DOHH2 (cell line): Measurements from ENCODE around the gene TBX4.

Experiments used
- H3F3A ChIP-seq: fragments of 200-600 bp; sonication (generic), shearing (Covaris generic); 2 replicates; pipeline ENCODE4 v1.6.0; 2016; ENCODE audit warnings: antibody characterized with exemption, mild to moderate bottlenecking; ENCODE audit not compliant: control insufficient read depth, insufficient read depth
- H3K27ac ChIP-seq: fragments of 200-600 bp; sonication (generic); 2 replicates; pipeline ENCODE4 v1.5.1; 2014; ENCODE audit warnings: low read depth, mild to moderate bottlenecking, low read length, moderate library complexity
- H3K27me3 ChIP-seq: fragments of 200-600 bp; sonication (generic); 2 replicates; pipeline ENCODE4 v1.6.1; 2014; ENCODE audit warnings: mild to moderate bottlenecking, low read length, mixed read lengths; ENCODE audit not compliant: control insufficient read depth
- H3K36me3 ChIP-seq: fragments of 200-600 bp; sonication (generic); 2 replicates; pipeline ENCODE4 v1.6.1; 2014; ENCODE audit warnings: mild to moderate bottlenecking, low read length, moderate library complexity, mixed read lengths; ENCODE audit not compliant: control insufficient read depth
- H3K4me1 ChIP-seq: fragments of 200-600 bp; sonication (generic); 2 replicates; pipeline ENCODE4 v1.6.1; 2014; ENCODE audit warnings: mild to moderate bottlenecking, low read length, mixed read lengths; ENCODE audit not compliant: control insufficient read depth
- H3K4me2 ChIP-seq: fragments of 200-600 bp; sonication (generic); 2 replicates; pipeline ENCODE4 v1.6.0; 2014; ENCODE audit warnings: mild to moderate bottlenecking, low read length, moderate library complexity
- H3K4me3 ChIP-seq: fragments of 200-600 bp; sonication (generic); 2 replicates; pipeline ENCODE4 v1.5.1; 2014; ENCODE audit warnings: mild to moderate bottlenecking, low read length, mixed read lengths
- H3K79me2 ChIP-seq: fragments of 200-600 bp; sonication (generic); 2 replicates; pipeline ENCODE4 v1.6.1; 2014; ENCODE audit warnings: mild to moderate bottlenecking, low read length, mixed read lengths; ENCODE audit not compliant: control insufficient read depth
- H3K9me2 ChIP-seq: fragments of 200-600 bp; sonication (generic); replicated peaks from 2 replicates; pipeline ENCODE4 v1.6.1; 2014; ENCODE audit warnings: mild to moderate bottlenecking, low read length, mixed read lengths; ENCODE audit not compliant: control insufficient read depth
- H3K9me3 ChIP-seq: fragments of 200-600 bp; sonication (generic); 2 replicates; pipeline ENCODE4 v1.6.1; 2014; ENCODE audit warnings: antibody characterized with exemption, low read length, mixed read lengths; ENCODE audit not compliant: control insufficient read depth, insufficient read depth
- H4K20me1 ChIP-seq: fragments of 200-600 bp; sonication (generic); 2 replicates; pipeline ENCODE4 v1.6.0; 2014; ENCODE audit warnings: low read depth, mild to moderate bottlenecking, antibody characterized with exemption, low read length, moderate library complexity; ENCODE audit not compliant: control insufficient read depth, insufficient read depth
- EZH2phosphoT487 ChIP-seq: fragments of 200-600 bp; sonication (generic); IDR thresholded peaks from 2 replicates; pipeline ENCODE4 v1.6.1; 2017; ENCODE audit warnings: borderline replicate concordance, mild to moderate bottlenecking, antibody characterized with exemption, low read length, moderate library complexity, mixed read lengths
- TF ChIP-seq, protein P1 (sequence below): fragments of 200-600 bp; sonication (generic); IDR thresholded peaks from one replicate; pipeline ENCODE4 v1.5.1; 2014; ENCODE audit warnings: antibody characterized with exemption, mild to moderate bottlenecking, low read depth, low read length; ENCODE audit not compliant: poor library complexity, severe bottlenecking

Gene TBX4

DNA sequence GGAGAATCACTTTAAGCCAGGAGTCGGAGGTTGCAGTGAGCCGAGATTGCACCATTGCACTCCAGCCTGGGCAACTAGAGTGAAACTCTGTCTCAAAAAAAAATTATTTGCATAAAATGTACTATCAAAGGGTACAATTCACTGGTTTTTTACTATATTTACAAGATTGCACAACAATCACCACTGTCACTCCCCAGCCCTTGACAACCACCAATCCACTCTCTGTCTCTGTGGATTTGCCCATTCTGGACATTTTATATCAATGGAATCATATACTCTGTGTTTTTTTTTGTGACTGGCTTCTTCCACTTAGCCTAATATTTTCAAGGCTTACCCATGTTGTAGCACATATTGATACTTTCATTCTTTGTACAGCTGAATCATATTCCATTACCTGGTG, 33.8 kb upstream of the TBX4 start:
- no peak for TF ChIP-seq EZH2phosphoT487
- TF ChIP-seq, protein P1, sequence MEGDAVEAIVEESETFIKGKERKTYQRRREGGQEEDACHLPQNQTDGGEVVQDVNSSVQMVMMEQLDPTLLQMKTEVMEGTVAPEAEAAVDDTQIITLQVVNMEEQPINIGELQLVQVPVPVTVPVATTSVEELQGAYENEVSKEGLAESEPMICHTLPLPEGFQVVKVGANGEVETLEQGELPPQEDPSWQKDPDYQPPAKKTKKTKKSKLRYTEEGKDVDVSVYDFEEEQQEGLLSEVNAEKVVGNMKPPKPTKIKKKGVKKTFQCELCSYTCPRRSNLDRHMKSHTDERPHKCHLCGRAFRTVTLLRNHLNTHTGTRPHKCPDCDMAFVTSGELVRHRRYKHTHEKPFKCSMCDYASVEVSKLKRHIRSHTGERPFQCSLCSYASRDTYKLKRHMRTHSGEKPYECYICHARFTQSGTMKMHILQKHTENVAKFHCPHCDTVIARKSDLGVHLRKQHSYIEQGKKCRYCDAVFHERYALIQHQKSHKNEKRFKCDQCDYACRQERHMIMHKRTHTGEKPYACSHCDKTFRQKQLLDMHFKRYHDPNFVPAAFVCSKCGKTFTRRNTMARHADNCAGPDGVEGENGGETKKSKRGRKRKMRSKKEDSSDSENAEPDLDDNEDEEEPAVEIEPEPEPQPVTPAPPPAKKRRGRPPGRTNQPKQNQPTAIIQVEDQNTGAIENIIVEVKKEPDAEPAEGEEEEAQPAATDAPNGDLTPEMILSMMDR, result no peak
- Histone ChIP-seq H3K9me2 (no peaks in the 10 kb centered on the region), H3K79me2 (no peaks in the 10 kb centered on the region), H4K20me1 (no peaks in the 10 kb centered on the region), H3K27me3 (peaks cover 9% of the 10 kb centered on the region), H3K4me1 (no peaks in the 10 kb centered on the region), H3K4me3 (no peak overlapping the region), H3K36me3 (no peaks in the 10 kb centered on the region), H3K4me2 (no peak overlapping the region), H3K27ac (no peak overlapping the region), H3F3A (no peaks in the 10 kb centered on the region), H3K9me3 (no peaks in the 10 kb centered on the region)

DNA sequence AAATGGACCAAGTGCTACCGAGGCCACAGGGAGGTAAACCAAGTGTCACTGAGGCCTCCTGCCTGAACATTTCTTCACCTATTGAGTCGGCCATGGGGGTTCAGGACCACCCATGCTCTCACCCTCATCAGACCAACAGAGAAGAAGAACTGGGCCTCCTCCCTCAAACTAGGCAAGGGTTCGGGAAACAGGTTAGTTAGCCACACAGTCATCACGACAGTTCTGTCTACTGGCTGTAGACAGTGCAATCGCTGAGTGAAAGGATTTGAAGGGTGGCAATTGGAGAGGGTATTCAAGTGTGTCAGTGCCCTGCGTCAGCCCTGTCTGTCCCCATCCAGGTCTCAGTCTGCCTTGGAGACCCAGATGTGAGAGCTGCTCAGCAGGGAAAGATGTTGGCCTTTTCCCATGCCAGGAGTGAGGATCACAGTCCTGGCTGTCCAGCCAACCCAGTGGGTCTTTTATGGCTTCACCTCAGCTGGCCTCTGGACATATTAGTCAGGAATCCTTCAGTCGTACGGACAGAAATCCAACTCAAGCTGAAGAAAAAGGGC, 32.7 kb upstream of the TBX4 start:
- no peak overlapping the region for H3K27ac ChIP-seq
- TF ChIP-seq, protein P1, result no peak
- no peak for TF ChIP-seq EZH2phosphoT487
- H3K4me3 ChIP-seq, result no peak overlapping the region
- H3K9me2 ChIP-seq, result no peaks in the 10 kb centered on the region
- no peaks in the 10 kb centered on the region for H3K79me2 ChIP-seq
- H3K36me3 ChIP-seq, result no peaks in the 10 kb centered on the region
- H3K27me3 ChIP-seq, result peaks cover 9% of the 10 kb centered on the region
- H4K20me1 ChIP-seq, result no peaks in the 10 kb centered on the region
- no peak overlapping the region for H3K4me2 ChIP-seq
- H3F3A ChIP-seq, result no peaks in the 10 kb centered on the region
- H3K9me3 ChIP-seq, result no peaks in the 10 kb centered on the region
- no peaks in the 10 kb centered on the region for H3K4me1 ChIP-seq

DNA sequence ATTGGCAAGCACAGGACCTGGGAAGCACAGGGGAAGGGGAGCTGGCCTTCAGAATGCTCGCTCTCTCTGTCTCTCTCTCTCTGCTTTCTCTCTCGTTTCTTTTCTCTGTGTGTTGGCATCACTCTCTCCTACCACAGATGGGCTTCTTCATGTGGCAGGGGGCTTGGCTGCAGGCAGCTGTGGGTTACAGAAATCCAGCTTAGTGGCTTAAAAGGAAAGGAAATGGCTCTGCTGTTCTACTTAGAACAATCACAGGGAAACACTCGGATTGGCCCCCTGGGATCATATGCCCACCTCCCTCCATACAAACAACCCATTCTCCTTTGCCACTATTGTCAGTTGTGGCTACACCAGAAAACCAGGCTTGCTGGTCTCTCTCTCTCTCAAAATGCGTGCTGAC, 32.2 kb upstream of the TBX4 start:
- H3F3A ChIP-seq, result no peaks in the 10 kb centered on the region
- no peak overlapping the region for H3K4me2 ChIP-seq
- H3K79me2 ChIP-seq, result no peaks in the 10 kb centered on the region
- no peak for TF ChIP-seq EZH2phosphoT487
- TF ChIP-seq, protein P1, result no peak
- no peaks in the 10 kb centered on the region for H3K9me2 ChIP-seq
- H3K27ac ChIP-seq, result no peak overlapping the region
- H3K4me3 ChIP-seq, result no peak overlapping the region
- no peaks in the 10 kb centered on the region for H4K20me1 ChIP-seq
- H3K9me3 ChIP-seq, result no peaks in the 10 kb centered on the region
- no peaks in the 10 kb centered on the region for H3K36me3 ChIP-seq
- H3K27me3 ChIP-seq, result peaks cover 9% of the 10 kb centered on the region
- no peaks in the 10 kb centered on the region for H3K4me1 ChIP-seq
